HG03045 (cell line): ENCODE measurements around the gene KXD1.
A peak's percentile ranks its signal among the peaks of the same experiment; 100 is the strongest.
"Not testable (repeated sequence)": the region's sequence is repeated elsewhere in the genome, so short reads cannot be mapped to it uniquely, and the experiment has no call there.

Experiments used
- ATAC-seq: cut with Tn5 transposase; IDR thresholded peaks from one replicate; pipeline ENCODE4 v1.9.1; 2021; ENCODE audit warnings: mild to moderate bottlenecking, moderate library complexity; ENCODE audit not compliant: unreplicated experiment

The KXD1 gene, protein sequence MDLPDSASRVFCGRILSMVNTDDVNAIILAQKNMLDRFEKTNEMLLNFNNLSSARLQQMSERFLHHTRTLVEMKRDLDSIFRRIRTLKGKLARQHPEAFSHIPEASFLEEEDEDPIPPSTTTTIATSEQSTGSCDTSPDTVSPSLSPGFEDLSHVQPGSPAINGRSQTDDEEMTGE

DNA sequence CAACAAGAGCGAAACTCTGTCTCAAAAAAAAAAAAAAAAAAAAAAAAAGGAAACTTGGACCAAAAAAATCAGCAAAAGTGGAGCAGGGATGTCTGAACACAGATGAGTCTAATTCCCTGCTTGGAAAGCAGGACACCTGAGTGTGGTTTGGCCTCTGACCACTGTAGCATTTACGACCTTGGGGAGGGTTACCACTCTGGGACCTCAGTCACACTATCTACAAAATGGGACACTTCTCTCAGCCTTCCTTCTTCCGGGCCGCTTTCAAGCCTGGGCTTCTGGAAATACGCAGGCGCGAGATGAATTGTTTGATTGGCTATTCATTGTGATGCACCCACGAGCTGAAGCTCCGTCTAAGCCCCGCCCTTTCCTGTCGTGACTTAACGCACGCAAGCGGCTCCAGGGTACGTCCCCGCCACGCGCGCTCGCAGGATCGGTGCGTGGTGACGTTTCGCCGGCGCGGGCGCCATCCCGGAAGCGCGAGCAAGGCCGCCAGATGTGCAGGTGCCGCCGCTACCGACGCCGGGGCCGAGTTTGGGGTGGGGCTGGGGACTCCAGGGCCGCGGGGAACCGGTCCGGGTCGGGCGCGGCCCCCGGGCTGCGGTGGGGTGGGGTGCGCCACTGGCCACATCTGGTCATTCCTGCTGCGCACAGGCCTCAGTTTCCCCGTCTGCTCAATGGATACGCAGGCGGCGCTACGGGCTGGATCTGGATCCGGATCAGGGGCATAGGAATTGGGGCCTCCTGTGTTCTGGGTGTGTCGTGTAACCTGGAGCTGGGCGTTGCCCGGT, at the start of gene KXD1:
TSS of gene KXD1 (plus strand) at position 460 of the 791 bp plus-strand sequence. CDS start 4,187 bp downstream, outside the sequence.
- ATAC-seq = peak; percentile 87

DNA sequence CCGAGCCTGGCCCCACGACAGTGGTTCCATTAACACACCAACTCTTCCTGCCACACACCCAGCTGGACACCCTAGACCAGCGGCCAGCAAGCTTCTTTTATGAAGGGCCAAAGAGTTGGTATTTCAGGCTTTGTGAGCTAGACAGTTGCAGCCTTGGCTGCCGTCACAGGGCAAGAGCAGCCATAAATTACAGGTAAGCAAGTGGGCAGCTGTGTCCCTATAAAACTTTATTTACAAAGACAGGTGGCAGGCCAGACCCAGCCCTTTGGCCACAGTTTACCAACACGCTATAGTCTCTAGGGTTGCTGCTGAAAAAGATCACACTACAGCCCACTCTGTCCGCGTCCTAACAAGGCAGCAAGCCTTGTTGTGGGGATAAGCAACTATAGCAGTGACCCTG, 49.1 kb upstream of the KXD1 start:
- ATAC-seq = no peak

DNA sequence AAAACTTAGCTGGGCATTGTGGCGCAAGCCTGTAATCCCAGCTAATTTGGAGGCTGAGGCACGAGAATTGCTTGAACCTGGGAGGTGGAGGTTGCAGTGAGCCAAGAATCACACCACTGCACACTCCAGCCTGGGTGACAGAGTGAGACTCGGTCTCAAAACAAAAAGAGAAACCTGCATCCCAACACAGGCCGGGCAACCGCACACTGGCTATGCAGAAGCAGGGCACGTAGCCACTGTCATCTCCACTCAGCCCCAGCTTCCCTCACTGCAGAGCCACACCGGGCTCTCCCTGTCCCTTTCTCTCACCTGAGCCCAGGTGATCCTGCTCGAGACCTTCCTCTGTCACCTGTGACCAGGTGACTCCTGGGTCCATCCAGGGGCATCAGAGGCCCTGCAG, 47.5 kb upstream of the KXD1 start:
- no peak for ATAC-seq

DNA sequence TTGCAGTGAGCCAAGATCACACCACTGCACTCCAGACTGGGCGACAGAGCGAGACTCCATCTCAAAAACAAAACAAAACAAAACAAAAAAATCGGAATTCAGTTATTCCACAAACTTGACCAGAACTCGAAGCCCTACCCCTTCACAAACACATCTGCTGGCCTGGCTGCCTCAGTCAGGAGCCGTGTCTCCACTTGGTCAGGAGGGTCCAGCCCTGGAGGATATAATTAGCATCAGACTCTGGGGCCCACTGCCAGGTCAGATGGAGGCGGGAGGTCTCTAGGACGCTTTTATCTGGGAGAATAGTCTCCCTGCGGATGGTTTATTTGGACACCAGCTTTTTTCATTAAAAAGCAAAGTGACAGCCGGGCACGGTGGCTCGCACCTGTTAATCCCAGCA, 43.8 kb upstream of the KXD1 start:
- ATAC-seq = no peak

DNA sequence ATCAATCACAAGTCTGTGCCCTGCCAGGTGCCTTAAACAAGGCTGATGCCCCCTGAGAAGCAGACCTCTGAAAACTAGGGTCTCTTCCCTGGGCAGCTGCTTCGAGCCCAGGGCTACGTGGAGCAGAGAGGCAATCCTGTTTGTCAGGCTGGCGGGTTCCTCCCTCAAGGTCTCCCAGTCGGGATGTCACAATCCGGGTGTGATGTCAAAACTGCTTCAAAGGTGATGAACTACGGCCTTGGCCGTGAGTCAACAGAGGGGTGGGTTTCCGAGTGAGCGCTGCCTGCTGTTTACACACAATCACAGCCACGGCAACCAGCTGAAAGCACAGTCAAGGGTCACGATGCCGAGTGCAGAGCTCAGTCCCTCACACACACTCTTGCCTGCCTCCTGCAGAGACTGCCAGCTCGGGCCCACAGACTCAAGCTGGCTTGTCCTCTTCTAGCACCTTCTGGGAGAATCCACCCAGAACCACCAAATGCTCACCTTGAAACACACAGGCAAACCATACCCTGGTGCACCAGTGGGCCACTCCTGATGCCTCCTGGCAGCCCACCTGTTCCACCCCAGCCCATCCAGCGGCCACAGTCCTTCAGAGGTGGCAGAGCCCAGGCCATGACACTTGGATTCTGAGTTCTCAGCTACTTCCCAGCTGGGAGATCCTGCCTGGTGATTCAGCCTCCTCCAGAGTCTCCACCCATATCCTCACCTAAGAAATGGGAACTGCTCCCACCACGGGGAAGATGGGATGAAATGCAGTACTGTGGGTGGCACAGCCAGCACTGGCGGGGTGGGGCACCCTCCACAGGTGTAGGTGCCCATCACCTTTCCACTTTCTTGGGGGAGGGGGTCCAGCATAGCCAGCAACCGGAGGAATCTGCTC, 42.6 kb upstream of the KXD1 start:
- no peak for ATAC-seq

DNA sequence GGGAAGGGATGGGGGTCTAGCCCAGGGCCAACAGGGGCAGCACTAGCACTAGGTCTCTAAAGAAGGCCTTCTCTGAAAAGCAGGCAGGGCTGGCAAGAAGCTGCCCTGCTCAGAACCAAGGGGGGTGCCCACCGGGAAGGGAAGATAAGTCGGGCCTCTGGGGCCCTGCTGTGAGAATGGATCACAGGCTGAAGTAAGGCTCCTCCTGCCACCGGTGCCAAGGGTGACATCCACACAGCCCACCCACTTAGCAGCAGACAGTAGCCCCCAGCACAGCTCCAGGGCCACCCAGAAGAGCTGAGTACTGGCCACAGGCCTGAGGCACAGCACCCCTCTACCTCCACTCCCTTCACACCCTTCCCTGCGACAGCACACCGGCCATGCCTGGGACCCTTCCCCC, 41.7 kb upstream of the KXD1 start:
- ATAC-seq = no peak

DNA sequence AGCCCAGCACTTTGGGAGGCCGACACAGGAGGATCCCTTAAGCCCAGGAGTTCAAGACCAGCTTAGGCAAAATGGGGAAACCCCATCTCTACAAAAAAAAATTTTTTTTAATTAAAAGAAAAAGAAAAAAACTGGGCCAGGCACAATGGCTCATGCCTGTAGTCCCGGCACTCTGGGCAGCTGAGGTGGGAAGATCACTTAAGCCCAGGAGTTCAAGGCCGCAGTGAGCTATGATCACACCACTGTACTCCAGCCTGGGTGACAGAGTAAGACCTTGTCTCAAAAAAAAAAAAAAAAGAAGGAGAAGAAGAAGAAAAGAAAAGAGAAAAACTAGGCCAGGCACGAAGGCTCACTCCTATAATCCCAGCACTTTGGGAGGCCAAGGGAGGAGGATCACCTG, 40.1 kb upstream of the KXD1 start:
- no peak for ATAC-seq

DNA sequence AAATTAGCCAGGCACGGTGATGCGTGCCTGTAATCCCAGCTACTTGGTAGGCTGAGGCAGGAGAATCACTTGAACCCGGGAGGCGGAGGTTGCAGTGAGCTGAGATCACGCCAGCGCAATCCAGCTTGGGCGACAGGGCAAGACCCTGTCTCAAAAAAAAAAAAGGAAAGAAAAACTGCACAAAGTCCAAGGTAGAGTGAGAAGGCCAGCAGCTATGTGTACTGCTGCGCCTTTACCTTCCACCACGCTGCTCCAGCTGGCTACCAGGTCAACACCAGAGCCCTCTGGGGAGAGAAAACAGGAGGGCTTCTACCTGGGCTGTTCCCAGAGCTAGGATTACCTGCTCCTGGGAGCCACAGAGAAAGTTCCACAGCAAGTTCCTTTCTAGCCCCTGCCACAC, 39.0 kb upstream of the KXD1 start:
- no peak for ATAC-seq

DNA sequence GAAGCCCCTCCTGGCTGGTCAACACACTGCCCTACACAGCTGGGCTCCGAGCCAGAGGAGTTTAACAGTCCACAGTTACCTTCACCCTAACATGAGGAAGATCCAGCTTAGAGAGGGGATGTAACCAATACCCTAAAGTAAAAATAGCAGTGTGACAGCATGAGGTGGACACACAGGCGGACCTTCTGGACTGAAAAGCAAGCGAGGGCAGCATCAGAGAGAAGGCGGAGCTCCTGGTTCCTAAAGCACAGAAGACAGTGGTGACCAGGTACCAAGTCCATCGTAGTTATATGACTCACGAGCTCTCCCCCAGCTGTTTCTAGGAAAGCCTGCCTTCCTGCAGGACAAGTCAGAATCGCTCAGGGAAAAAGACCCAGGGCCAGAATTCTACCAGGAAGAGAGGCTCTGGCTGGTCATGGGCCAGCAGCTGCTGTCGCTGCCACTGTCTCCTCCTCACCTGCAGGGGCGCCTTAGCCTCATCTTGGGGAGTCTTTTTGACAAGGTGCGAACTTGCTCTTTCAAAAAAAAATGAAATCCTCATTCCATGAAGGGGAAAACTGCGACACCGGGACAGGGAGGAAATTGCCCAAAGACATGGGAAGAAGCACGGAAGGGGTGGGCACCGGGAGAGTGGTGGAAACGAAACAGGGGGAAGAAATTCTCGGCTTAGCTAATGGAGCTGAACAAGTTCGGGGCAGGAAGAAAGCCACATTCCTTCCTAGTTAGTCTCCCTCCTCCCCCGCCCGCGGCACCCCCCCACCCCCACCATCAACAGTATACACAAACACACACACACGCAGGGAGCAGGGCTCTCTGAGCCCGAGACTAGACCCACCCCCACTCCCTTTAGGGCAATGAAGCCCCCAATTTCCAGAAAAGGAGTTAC, 37.5 kb upstream of the KXD1 start:
- no peak for ATAC-seq

DNA sequence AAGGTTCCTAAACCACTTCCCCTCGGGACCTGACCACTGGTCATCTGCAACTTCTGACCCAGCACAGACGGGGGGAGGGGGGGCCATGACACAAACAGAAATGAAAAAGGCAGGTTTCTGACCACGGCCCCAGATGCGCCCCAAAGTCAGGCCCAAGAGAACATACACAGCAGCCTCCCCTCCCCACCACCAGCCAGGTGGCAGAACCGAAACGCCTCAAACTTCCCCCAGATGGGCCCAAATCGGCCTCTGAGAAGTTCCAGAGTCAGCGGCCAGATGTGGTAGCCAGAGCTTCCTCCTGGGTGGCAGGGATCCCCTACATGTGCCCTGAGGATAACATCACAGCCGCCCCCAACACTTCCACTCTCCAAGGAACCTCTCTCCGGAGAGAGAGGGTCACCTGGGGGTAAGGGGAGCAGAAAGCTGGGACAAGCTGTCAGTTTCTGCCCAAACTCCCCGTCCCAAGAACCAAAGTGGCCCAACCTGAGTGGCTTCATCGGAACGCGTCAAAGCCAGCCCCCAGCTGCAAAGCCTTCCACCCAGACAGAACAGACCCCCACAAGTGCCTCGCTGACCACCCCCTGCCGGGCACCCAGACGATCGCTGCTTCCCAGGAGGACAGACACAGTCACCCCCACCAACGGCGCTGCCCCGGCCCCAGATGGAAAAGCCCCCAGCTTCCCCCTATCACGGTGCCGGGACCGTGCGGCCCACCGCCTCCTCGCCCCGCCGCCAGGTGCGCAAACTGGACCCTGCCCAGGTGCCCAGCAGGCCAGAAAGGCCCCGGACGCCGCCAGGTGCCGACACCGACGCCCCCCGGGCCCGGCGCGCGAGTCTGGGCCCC, 36.6 kb upstream of the KXD1 start:
- ATAC-seq = no peak

DNA sequence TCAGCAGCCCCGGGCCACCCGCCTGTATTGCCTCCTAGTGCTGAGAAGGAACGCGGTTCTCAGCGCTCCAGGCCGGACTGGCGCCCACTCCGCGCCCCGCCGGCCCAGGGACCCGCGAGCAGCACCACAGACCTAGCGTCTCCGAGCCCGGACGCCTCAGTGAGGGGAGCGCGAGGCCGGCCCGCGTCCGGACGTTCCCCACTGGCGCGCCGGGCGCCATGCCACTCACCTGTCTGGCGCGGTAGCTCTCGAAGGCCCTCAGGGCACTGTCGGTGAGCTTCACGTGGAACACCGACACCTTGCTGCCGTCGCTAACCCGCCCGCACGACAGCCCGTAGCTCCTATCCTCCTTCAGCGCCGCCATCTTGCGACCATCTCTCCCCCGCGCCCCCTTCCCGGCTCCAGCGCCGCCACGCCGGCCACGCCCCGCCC, 36.0 kb upstream of the KXD1 start, which contains the start of gene ELL:
TSS of gene ELL (minus strand) at position 379 of the 432 bp plus-strand sequence. CDS start at position 364, 15 bp downstream.
- ATAC-seq = peak; percentile 5

DNA sequence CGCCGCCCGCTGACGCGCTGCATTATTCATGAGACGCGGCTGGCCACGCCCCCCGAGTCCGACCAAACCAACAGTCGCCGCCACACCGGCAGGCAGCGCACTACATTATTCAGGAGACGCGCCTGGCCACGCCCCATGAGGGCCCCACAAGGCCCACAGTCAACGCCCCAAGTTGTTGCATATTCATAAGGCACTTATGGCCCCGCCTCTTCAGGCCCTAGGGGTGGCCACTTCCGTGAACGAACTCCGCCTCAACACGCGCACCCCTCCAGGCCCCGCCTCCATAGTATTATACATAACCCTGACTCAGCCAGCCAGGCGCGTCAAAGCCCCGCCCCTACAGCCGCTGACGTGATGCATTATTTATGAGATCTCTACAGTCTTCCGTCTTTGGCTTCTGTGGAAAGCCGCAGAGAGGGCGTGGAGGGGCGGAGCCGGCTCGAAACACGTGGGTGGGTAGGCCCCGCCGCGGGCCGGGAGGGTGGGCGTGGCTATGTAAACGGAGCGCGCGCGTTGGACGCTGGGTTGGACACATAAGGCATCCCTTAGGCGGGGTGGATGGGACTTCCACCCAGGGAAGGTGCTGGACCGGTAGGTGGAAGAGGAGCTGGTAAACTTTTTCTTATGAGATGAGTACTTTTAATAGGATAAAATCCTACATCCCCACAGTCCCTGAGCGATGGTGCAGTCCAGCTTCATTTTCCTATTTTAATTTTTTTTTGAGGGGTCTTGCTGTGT, 35.4 kb upstream of the KXD1 start:
- ATAC-seq = peak; percentile 83

DNA sequence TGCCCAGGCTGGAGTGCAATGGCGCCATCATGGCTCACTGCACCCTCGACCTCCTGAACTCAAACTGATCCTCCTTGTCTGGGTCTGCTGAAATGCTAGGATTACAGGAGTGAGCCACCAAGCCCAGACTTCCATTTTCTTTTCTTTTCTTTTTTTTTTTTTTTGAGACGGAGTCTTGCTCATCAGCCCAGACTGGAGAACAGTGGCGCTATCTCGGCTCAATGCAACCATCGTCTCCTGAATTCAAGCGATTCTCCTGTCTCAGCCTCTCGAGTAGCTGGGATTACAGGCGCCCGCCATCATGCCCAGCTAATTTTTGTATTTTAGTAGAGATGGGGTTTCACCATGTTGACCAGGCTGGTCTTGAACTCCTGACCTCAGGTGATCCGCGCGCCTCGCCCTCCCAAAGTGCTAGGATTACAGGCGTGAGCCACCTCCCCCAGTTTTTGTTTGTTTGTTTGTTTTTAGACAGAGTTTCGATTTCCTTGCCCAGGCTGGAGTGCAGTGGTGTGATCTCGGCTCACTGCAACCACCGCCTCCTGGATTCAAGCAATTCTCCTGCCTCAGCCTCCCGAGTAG, 34.7 kb upstream of the KXD1 start:
- not testable (repeated sequence) for ATAC-seq

DNA sequence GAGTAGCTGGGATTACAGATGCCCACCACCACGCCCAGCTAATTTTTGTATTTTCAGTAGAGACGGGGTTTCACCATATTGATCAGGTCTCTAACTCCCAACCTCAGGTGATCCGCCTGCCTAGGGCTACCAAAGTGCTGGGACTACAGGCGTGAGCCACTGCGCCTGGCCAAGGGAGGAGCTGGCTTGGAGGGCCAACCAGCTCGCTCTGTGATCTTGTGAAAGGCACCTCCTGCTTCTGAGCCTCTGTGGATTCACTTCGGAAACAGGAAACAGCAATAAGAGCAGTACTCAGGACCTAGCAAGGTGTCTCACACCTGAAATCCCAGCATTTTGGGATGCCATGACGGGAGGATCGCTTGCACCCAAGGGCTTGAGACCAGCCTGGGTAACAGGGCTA, 33.8 kb upstream of the KXD1 start:
- no peak for ATAC-seq

DNA sequence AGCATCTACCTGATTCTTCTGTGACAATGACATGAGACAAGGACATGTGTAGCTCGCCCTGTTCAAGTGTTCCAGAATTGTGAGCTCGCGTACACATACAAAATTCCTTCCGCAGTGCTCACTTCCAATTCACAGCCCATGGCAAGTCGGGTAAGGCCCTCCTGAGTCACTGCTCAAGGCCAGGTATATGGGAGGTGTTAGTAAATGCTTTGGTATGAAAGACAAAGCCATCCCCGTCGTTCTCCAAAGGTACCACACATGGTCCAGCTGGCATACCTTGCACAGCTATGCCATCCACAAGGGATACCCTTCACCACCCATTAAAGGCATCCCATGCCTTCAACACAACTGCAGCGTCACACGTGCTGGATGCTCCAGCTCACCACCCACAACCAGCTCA, 31.4 kb upstream of the KXD1 start:
- no peak for ATAC-seq

DNA sequence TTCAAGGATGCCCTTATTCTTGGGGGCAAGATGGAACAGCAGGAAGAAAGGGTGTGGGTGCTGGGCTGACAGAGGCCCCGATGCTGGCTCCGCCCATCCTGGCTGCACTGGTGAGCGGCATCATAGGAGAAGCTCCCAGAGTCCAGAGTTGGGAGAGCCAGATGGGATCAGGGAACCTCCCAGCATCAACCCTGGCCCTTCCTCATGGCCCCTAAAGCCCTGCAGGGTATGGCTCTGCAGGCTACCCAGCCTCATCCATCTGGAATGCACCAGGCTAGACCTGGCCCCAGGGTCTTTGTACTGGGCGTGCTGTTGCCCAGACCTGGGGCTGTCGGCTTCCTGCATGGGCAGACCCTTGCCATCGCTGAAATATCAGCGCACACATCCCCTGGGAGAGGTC, 27.9 kb upstream of the KXD1 start:
- ATAC-seq = no peak

DNA sequence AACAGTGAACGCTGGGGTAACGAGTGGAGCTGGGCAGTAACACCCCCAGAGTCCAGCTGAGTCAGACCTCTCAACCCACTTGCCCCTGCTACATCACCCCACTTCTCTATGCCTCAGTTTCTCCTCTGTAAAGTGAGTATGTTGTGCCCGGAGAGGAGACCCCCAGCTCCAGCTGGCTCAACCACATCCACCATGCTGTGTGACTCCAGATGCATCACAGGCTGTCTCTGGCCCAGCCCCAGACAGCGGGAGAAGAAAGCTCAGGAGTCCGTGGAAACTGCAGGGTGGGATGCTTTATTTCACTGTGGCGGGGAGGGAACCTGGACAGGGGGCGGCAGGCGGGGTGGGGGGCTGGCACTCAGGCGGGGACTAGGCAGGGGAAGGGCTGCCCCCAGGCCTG, 26.2 kb upstream of the KXD1 start:
- ATAC-seq = no peak

DNA sequence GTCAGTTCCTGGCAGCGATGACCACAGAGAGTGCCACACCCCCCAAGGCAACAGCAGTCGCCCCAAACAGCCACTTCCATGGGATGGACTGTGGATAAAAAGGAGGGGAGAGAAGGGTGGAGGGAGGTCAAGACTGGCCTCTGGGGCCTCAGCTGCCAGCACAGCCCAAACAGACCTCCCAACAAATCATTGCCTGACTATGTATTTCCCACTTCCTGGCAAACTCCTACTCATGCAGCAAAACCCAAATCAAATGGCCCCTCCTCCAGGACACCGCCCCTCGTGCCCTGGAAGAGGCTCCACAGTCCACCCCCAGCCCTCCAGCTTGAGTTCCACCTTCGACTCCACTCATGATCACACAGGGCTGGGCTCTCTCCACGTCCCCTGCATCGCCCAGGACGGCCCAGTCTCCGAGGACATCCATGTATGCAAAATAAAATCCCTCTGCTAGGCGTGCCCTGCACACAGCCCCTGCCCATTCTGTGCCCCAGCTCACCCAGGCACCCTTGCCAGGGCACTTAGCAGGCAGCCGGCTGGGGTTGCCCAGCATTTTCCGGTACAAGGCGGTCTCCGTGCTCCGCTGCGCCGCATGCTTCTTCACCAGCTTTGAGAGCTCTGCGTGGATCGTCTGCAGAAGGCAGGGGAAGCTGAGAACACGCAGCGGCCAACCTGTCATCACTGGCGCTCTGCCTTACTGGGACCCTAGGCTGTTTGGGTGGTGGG, 25.3 kb upstream of the KXD1 start:
- no peak for ATAC-seq
